Tibial artery (tissue), 4 donors: Measurements from ENCODE around the gene ATP5F1D.

Experiments
- DNase-seq, 2 donors: peaks; one replicate each; pipeline ENCODE4 v3.0.0-alpha.2; 2019
- H3K27ac ChIP-seq, 2 donors: fragments of 200-600 bp; sonication (generic) in 1 of 2; 1 replicate in 1 of 2; 2 replicates in 1 of 2; pipeline ENCODE4 v1.5.1; 2018 to 2019; ENCODE audit warnings: mild to moderate bottlenecking in 1 of 2
- H3K27me3 ChIP-seq, 2 donors: fragments of 200-600 bp; sonication (generic) in 1 of 2; one replicate each; pipeline versions ENCODE4 v1.5.1 to v1.6.0; 2016 to 2019
- H3K36me3 ChIP-seq, 3 donors: fragments of 200-600 bp; sonication (generic) in 2 of 3; one replicate each; pipeline ENCODE4 v1.5.1; 2016 to 2019; ENCODE audit warnings: mild to moderate bottlenecking in 2 of 3
- H3K4me1 ChIP-seq, 4 donors: fragments of 200-600 bp; sonication (generic) in 2 of 4; 1 replicate in 3 of 4; 2 replicates in 1 of 4; pipeline ENCODE4 v1.5.1; 2016 to 2019
- H3K4me3 ChIP-seq, 2 donors: fragments of 200-600 bp; sonication (generic) in 1 of 2; 1 replicate in 1 of 2; 2 replicates in 1 of 2; pipeline ENCODE4 v1.5.1; 2018 to 2019; ENCODE audit warnings: mild to moderate bottlenecking in 2 of 2
- H3K9me3 ChIP-seq, 3 donors: fragments of 200-600 bp; sonication (generic) in 1 of 3; one replicate each; pipeline ENCODE4 v1.5.1; 2016 to 2019
- intact Hi-C: fragments of 100-400 bp; cut with DNase I; formaldehyde crosslinking; loops from one replicate; pipeline ENCODE4 v1.15.0; 2023; ENCODE audit warnings: low total_unique reads
- TF ChIP-seq, protein P1 (sequence below), 2 experiments: fragments of 200-600 bp in 1 of 2; fragments of 450-650 bp in 1 of 2; IDR thresholded peaks; one replicate each; pipeline ENCODE4 v1.5.1; 2017 to 2019; ENCODE audit warnings: antibody characterized with exemption in 2 of 2, mild to moderate bottlenecking in 1 of 2, moderate library complexity in 1 of 2

The ATP5F1D gene

GRCh38 chr19:1219786-1220476 is 21.6 kb upstream of the ATP5F1D start:
- no peak for DNase-seq
- Histone ChIP-seq H3K4me3 (no peak overlapping the region), H3K27ac (peak overlapping the region in 1 of 2 donors; percentile 94), H3K36me3 (peaks cover 28 to 53% (median 46%) of the 10 kb centered on the region in 3 donors), H3K4me1 (peaks cover 9 to 79% (median 65%) of the 10 kb centered on the region in 4 donors), H3K27me3 (no peaks in the 10 kb centered on the region), H3K9me3 (no peaks in the 10 kb centered on the region)
- TF ChIP-seq, protein P1, sequence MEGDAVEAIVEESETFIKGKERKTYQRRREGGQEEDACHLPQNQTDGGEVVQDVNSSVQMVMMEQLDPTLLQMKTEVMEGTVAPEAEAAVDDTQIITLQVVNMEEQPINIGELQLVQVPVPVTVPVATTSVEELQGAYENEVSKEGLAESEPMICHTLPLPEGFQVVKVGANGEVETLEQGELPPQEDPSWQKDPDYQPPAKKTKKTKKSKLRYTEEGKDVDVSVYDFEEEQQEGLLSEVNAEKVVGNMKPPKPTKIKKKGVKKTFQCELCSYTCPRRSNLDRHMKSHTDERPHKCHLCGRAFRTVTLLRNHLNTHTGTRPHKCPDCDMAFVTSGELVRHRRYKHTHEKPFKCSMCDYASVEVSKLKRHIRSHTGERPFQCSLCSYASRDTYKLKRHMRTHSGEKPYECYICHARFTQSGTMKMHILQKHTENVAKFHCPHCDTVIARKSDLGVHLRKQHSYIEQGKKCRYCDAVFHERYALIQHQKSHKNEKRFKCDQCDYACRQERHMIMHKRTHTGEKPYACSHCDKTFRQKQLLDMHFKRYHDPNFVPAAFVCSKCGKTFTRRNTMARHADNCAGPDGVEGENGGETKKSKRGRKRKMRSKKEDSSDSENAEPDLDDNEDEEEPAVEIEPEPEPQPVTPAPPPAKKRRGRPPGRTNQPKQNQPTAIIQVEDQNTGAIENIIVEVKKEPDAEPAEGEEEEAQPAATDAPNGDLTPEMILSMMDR (IDR thresholded peaks at IDR 0.05): no peak
- intact Hi-C loops: no loop called here

DNA sequence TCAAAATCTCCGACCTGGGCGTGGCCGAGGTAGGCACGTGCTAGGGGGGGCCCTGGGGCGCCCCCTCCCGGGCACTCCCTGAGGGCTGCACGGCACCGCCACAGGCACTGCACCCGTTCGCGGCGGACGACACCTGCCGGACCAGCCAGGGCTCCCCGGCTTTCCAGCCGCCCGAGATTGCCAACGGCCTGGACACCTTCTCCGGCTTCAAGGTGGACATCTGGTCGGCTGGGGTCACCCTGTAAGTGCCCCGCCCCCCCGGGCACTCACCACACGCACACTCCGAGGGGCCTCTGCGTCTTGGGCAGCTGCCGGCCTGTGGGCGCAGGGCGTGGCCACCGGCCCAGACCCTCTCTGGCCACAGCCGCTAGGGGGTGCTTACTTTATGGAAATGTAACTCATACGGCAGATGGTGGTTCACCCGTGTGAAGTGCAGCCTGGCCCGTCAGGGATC is 21.0 kb upstream of the ATP5F1D start:
- H3K27me3 ChIP-seq: no peaks in the 10 kb centered on the region
- TF ChIP-seq, protein P1 (IDR thresholded peaks at IDR 0.05): no peak
- DNase-seq: no peak
- peak overlapping the region; percentile 21 to 94 for H3K27ac ChIP-seq
- intact Hi-C loops: no loop called here
- peaks cover 28 to 58% (median 49%) of the 10 kb centered on the region in 3 donors for H3K36me3 ChIP-seq
- H3K9me3 ChIP-seq: no peaks in the 10 kb centered on the region
- no peak overlapping the region for H3K4me3 ChIP-seq
- peaks cover 7 to 73% (median 59%) of the 10 kb centered on the region in 4 donors for H3K4me1 ChIP-seq

DNA sequence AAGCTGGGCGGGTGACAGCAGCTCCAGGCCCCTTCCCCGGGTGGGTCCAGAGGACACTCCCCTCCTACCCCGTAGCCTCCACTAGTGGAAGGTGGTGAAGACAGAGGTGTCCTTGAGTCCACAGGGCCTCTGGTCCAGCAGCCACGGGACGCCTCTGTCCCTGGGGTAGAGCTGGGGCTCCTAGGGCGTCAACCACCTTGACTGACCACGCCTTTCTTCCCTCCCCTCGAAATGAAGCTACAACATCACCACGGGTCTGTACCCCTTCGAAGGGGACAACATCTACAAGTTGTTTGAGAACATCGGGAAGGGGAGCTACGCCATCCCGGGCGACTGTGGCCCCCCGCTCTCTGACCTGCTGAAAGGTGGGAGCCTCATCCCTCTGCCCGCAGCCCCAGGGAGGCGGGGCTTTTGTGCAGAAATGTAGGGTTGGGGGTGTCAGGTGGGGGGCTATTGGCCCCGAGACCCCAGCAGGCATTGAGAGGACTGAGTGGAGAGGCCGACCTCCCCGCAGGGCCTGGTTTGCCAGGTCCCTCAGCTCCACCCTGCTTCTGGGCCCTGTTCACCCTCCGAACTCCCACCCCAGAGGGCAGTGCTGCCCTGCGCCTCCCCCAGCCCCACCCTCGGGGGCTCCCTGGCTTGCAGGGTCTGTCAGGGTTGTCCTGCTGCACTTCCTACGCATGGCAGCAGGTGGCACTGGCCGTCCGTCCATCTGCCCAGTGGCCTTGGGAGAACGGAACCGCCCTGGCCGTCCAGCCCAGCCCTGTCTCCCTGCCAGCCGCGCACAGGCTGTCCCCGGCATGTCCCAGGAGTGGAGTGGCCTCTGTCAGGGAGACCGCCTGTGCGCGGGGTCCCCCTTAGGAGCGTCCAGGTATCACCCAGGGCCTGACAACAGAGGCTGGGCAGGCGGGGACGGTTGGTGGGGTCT is 20.3 kb upstream of the ATP5F1D start:
- Histone ChIP-seq H3K36me3 (peaks cover 33 to 66% (median 57%) of the 10 kb centered on the region in 3 donors), H3K4me1 (peaks cover 5 to 66% (median 51%) of the 10 kb centered on the region in 4 donors)
- intact Hi-C loops: no loop called here

DNA sequence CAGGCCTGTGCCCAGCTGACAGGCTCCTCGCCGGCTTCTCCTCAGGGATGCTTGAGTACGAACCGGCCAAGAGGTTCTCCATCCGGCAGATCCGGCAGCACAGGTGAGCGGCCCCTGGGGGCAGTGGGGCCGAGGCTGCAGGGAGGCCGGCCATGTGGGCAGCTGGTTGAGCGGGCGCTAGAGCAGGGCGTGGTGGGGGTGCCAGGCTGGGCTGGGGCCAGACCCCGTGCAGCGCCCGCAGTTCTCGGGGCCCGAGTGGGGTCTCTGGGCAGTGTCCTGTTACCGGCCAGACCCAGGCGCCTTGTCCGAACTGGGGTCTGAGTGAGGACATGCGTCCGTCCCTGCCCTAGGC is 19.7 kb upstream of the ATP5F1D start:
- peaks cover 5 to 60% (median 45%) of the 10 kb centered on the region in 4 donors for H3K4me1 ChIP-seq
- no peak for DNase-seq
- H3K4me3 ChIP-seq: no peak overlapping the region
- H3K9me3 ChIP-seq: no peaks in the 10 kb centered on the region
- peak overlapping the region; percentile 11 to 94 for H3K27ac ChIP-seq
- peaks cover 40 to 72% (median 62%) of the 10 kb centered on the region in 3 donors for H3K36me3 ChIP-seq
- TF ChIP-seq, protein P1 (IDR thresholded peaks at IDR 0.05): no peak
- H3K27me3 ChIP-seq: no peaks in the 10 kb centered on the region
- intact Hi-C loops: no loop called here

More for the DNA sequence above, 20.3 kb upstream of the ATP5F1D start:
- H3K4me3 ChIP-seq: no peak overlapping the region
- TF ChIP-seq, protein P1 (IDR thresholded peaks at IDR 0.05): peak; percentile 59 to 65
- peak in 1 of 2 donors; percentile 89 for DNase-seq
- no peaks in the 10 kb centered on the region for H3K9me3 ChIP-seq
- H3K27me3 ChIP-seq: no peaks in the 10 kb centered on the region
- peak overlapping the region; percentile 21 to 94 for H3K27ac ChIP-seq

DNA sequence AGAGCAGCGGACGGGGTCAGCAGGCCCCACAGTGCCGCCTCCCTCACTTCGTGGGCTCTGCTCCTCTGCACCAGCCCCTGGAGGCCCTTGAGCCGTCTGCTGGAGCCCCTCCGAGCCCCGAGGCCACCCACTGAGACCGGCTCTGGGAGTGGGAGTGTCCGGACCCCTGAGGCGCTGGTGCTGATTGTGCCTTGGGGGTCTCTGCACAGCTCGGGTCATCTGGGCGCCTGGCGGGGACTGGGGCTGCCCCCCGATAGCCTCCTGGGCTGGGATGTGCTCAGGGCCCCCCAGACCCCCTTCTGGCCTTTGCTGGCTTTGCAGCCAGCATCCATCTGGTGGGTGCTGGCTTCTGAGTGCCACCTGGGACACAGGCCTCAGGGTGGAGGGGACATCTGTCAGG is 19.2 kb upstream of the ATP5F1D start:
- intact Hi-C loops: no loop called here
- peak overlapping the region in 1 of 2 donors; percentile 94 for H3K27ac ChIP-seq
- H3K27me3 ChIP-seq: no peaks in the 10 kb centered on the region
- peaks cover 5 to 54% (median 40%) of the 10 kb centered on the region in 4 donors for H3K4me1 ChIP-seq
- H3K9me3 ChIP-seq: no peaks in the 10 kb centered on the region
- TF ChIP-seq, protein P1 (IDR thresholded peaks at IDR 0.05): no peak
- H3K36me3 ChIP-seq: peaks cover 41 to 77% (median 67%) of the 10 kb centered on the region in 3 donors
- DNase-seq: no peak
- no peak overlapping the region for H3K4me3 ChIP-seq
